Hematopoietic multipotent progenitor cell treated with erythropoietin and hydrocortisone succinate and interleukin-3 and kit ligand, for 15 days (in vitro differentiated cells): ENCODE measurements around the gene TPX2.
A peak's percentile ranks its signal among the peaks of the same experiment; 100 is the strongest.

ENCODE experiments used
- DNase-seq: peaks from one replicate; pipeline ENCODE4 v3.0.0-alpha.2; 2015; ENCODE audit warnings: low spot score

The TPX2 gene

GRCh38 chr20:31738729-31739549, at the start of gene TPX2:
TSS of gene TPX2 (plus strand) at chr20:31739290. CDS start at chr20:31757477, 18,187 bp downstream.
- peak; percentile 97 for DNase-seq

GRCh38 chr20:31690124-31690666, 48.9 kb upstream of the TPX2 start:
- no peak for DNase-seq

GRCh38 chr20:31691646-31692275, 47.3 kb upstream of the TPX2 start:
- no peak for DNase-seq

- DNase-seq = no peak
Measured at GRCh38 chr20:31693402-31693801, 45.7 kb upstream of the TPX2 start.

GRCh38 chr20:31693987-31694661, 45.0 kb upstream of the TPX2 start:
- no peak for DNase-seq

GRCh38 chr20:31694842-31695593, 44.1 kb upstream of the TPX2 start:
- DNase-seq = no peak

GRCh38 chr20:31695849-31696804, 43.0 kb upstream of the TPX2 start:
- no peak for DNase-seq

GRCh38 chr20:31698243-31698802, 40.8 kb upstream of the TPX2 start:
- no peak for DNase-seq

GRCh38 chr20:31698803-31699718, 40.0 kb upstream of the TPX2 start:
- DNase-seq = peak; percentile 61

GRCh38 chr20:31699801-31700728, 39.0 kb upstream of the TPX2 start:
- DNase-seq = no peak

GRCh38 chr20:31700747-31701146, 38.3 kb upstream of the TPX2 start:
- no peak for DNase-seq

GRCh38 chr20:31701591-31701990, 37.5 kb upstream of the TPX2 start:
- DNase-seq = no peak

- no peak for DNase-seq
Measured at GRCh38 chr20:31704225-31705119, 34.6 kb upstream of the TPX2 start.

GRCh38 chr20:31705191-31705590, 33.9 kb upstream of the TPX2 start:
- DNase-seq = no peak

GRCh38 chr20:31705598-31706597, 33.2 kb upstream of the TPX2 start:
- DNase-seq = no peak
